HCT116 (cell line): ENCODE measurements around the gene NAPB. TPM values are rescaled to one million over a fixed set of nuclear protein-coding genes. Genes with fewer than 3 reads are reported as not detected.

Source experiments
- ATAC-seq: fragments of 200-7000 bp; cut with Tn5 transposase; 2 replicates; pipeline ENCODE4 v1.9.1; 2020; ENCODE audit warnings: mild to moderate bottlenecking, moderate library complexity
- BruUV-seq: library from RNA; stranded (reverse); fragments of 400-500 nt; replicated peaks from 2 replicates; lab custom pipeline; 2021; lab: Mats Ljungman, UMichigan
- CTCF ChIA-PET: fragments of 300-600 bp; sonication (Branson Sonifier 250); formaldehyde crosslinking; loops from one replicate; lab custom pipeline; 2021; ENCODE audit warnings: antibody characterized with exemption; lab: Charles Lee
- POLR2A ChIA-PET: fragments of 300-600, 350-600 bp; sonication (Branson Sonifier 250); formaldehyde crosslinking; loops from one replicate; lab custom pipeline; 2021; ENCODE audit warnings: antibody characterized with exemption; lab: Charles Lee
- RAD21 ChIA-PET, 2 experiments: fragments of 300-600 bp; sonication (Branson Sonifier 250); formaldehyde crosslinking; loops; one replicate each; lab custom pipeline; 2023; ENCODE audit warnings: low total read pairs in 2 of 2; ENCODE audit not compliant: uncharacterized antibody in 2 of 2, unreplicated experiment in 2 of 2, low non-redundant PET in 1 of 2; lab: Charles Lee
- DNase-seq: peaks from one replicate; pipeline ENCODE4 v3.0.0-alpha.2; 2010; ENCODE audit warnings: low read depth, low spot score
- H2AFZ ChIP-seq: fragments of 200-600 bp; shearing (Covaris generic), sonication (generic); 2 replicates; pipeline ENCODE4 v1.6.1; 2017; ENCODE audit warnings: low read depth, mixed run types, mixed read lengths, antibody characterized with exemption, low read length; ENCODE audit not compliant: poor library complexity, severe bottlenecking
- H3K27ac ChIP-seq: 2 replicates; pipeline ENCODE4 v1.5.1; 2012; ENCODE audit warnings: low read depth, low read length
- H3K27me3 ChIP-seq: fragments of 200-600 bp; sonication (generic); 2 replicates; pipeline ENCODE4 v1.6.1; 2016; ENCODE audit warnings: mixed run types, low read length, mixed read lengths; ENCODE audit not compliant: insufficient read depth
- H3K36me3 ChIP-seq, 2 experiments: fragments of 200-500 bp in 1 of 2; fragments of 200-600 bp in 1 of 2; sonication (Bioruptor generic) in 1 of 2; sonication (generic) in 1 of 2; 2 replicates each; pipeline versions ENCODE4 v1.5.1 to v1.6.1; 2014 to 2016; ENCODE audit warnings: low read length in 2 of 2, inconsistent platforms in 1 of 2, mixed read lengths in 1 of 2, mixed run types in 1 of 2; ENCODE audit not compliant: insufficient read depth in 2 of 2, control insufficient read depth in 1 of 2
- H3K4me1 ChIP-seq, 2 experiments: fragments of 200-600 bp in 1 of 2; sonication (generic) in 1 of 2; 2 replicates each; pipeline versions ENCODE4 v1.5.1 to v1.6.1; 2012 to 2017; ENCODE audit warnings: low read length in 2 of 2, inconsistent platforms in 1 of 2, mild to moderate bottlenecking in 1 of 2, mixed read lengths in 1 of 2, mixed run types in 1 of 2, moderate library complexity in 1 of 2; ENCODE audit not compliant: insufficient read depth in 2 of 2, control insufficient read depth in 1 of 2
- H3K4me2 ChIP-seq: fragments of 200-600 bp; sonication (generic); 2 replicates; pipeline ENCODE4 v1.6.1; 2017; ENCODE audit warnings: mixed run types, low read length, mixed read lengths
- H3K4me3 ChIP-seq, 2 experiments: fragments of 200-600 bp in 1 of 2; sonication (generic) in 1 of 2; replicated peaks in 1 of 2; 2 replicates each; pipeline ENCODE4 v1.5.1; 2011 to 2016; ENCODE audit warnings: low read length in 2 of 2, control low read depth in 1 of 2, low read depth in 1 of 2, mild to moderate bottlenecking in 1 of 2, mixed read lengths in 1 of 2, mixed run types in 1 of 2
- H3K79me2 ChIP-seq: fragments of 200-600 bp; sonication (generic); 2 replicates; pipeline ENCODE4 v1.6.1; 2017; ENCODE audit warnings: mild to moderate bottlenecking, mixed run types, low read length, moderate library complexity, mixed read lengths; ENCODE audit not compliant: insufficient read depth
- H3K9ac ChIP-seq: fragments of 200-600 bp; sonication (generic); 2 replicates; pipeline ENCODE4 v1.6.1; 2016; ENCODE audit warnings: low read length, mixed read lengths
- H3K9me2 ChIP-seq: fragments of 200-600 bp; sonication (generic), shearing (Covaris generic); 2 replicates; pipeline ENCODE4 v1.6.1; 2017; ENCODE audit warnings: mixed run types, mild to moderate bottlenecking, moderate library complexity; ENCODE audit not compliant: insufficient read depth
- H3K9me3 ChIP-seq, 2 experiments: fragments of 200-500 bp in 1 of 2; fragments of 200-600 bp in 1 of 2; sonication (Bioruptor generic) in 1 of 2; sonication (generic) in 1 of 2; 2 replicates each; pipeline ENCODE4 v1.6.1; 2014 to 2017; ENCODE audit warnings: low read length in 2 of 2, mixed read lengths in 2 of 2, inconsistent platforms in 1 of 2, low read depth in 1 of 2, mild to moderate bottlenecking in 1 of 2, mixed run types in 1 of 2, moderate library complexity in 1 of 2; ENCODE audit not compliant: control insufficient read depth in 1 of 2, insufficient read depth in 1 of 2
- H4K20me1 ChIP-seq: fragments of 200-600 bp; sonication (generic), shearing (Covaris generic); 2 replicates; pipeline ENCODE4 v1.6.1; 2017; ENCODE audit warnings: mixed run types, mild to moderate bottlenecking, moderate library complexity; ENCODE audit not compliant: insufficient read depth
- CEBPB ChIP-seq: IDR thresholded peaks from 2 replicates; pipeline ENCODE4 v1.6.1; 2012; ENCODE audit warnings: low read depth
- EZH2phosphoT487 ChIP-seq: fragments of 200-600 bp; IDR thresholded peaks from 2 replicates; pipeline ENCODE4 v1.6.1; 2018; ENCODE audit warnings: antibody characterized with exemption, borderline replicate concordance
- FOSL1 ChIP-seq: IDR thresholded peaks from 2 replicates; pipeline ENCODE4 v1.6.1; 2012; ENCODE audit warnings: low read depth
- JUND ChIP-seq: IDR thresholded peaks from 2 replicates; pipeline ENCODE4 v1.6.1; 2012
- POLR2AphosphoS5 ChIP-seq: IDR thresholded peaks from 2 replicates; pipeline ENCODE4 v1.6.1; 2011; ENCODE audit warnings: mild to moderate bottlenecking, low read depth, low read length, moderate library complexity
- RAD21 ChIP-seq: IDR thresholded peaks from 2 replicates; pipeline ENCODE4 v1.6.1; 2012; ENCODE audit warnings: low read depth, mild to moderate bottlenecking
- REST ChIP-seq: IDR thresholded peaks from 2 replicates; pipeline ENCODE4 v1.6.1; 2012; ENCODE audit warnings: low read depth
- ZFX ChIP-seq: fragments of 450-650 bp; IDR thresholded peaks from 2 replicates; pipeline ENCODE4 v1.6.1; 2017
- ZNF274 ChIP-seq: fragments of 200-500 bp; sonication (Bioruptor generic); IDR thresholded peaks from 2 replicates; pipeline ENCODE4 v1.6.1; 2014; ENCODE audit warnings: mild to moderate bottlenecking, low read depth, low read length, inconsistent platforms
- intact Hi-C: fragments of 100-400 bp; cut with micrococcal nuclease; formaldehyde crosslinking; loops from 2 replicates; pipeline ENCODE4 v1.10.0; 2022
- total RNA-seq: library from RNA; stranded (reverse); gene quantifications from one replicate; pipeline ENCODE4 v1.2.1, GENCODE V29; 2021; ENCODE audit not compliant: unreplicated experiment
- TF ChIP-seq, protein P1 (sequence below): IDR thresholded peaks from 2 replicates; pipeline ENCODE4 v1.6.1; 2012

The NAPB gene
- total RNA-seq, 1 experiment from 2014 or later: 7.9 TPM

DNA sequence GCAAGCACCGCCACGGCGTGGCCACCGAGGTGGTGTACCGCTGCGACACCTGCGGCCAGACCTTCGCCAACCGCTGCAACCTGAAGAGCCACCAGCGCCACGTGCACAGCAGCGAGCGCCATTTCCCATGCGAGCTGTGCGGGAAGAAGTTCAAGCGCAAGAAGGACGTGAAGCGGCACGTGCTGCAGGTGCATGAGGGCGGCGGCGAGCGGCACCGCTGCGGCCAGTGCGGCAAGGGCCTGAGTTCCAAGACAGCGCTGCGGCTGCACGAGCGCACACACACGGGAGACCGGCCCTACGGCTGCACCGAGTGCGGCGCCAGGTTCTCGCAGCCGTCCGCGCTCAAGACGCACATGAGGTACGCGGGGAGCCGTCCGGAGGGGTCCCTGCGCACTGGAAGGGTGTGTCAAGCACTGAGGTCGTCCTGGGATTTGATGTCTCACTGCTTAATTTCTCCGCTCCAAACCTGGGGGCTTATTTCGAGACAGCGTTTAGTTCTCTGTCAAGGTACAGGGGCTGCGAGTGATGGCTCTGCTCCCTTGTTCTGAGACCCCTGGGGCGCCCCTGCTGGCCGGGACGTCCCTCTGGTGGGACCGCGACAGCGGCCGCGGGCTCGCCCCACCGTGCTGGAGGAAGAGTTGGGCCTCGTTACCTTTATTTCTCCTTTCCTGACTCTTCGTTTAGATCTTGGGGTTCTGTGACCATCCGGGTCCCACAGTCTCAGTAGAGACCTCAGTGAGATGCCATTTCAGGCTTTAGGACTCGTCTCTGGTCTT is 55.7 kb downstream of the NAPB start:
- no peak for TF ChIP-seq EZH2phosphoT487
- TF ChIP-seq RAD21: no peak
- no peak for TF ChIP-seq FOSL1
- no peak for TF ChIP-seq JUND
- no peak for TF ChIP-seq ZFX
- TF ChIP-seq, protein P1, sequence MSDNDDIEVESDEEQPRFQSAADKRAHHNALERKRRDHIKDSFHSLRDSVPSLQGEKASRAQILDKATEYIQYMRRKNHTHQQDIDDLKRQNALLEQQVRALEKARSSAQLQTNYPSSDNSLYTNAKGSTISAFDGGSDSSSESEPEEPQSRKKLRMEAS: no peak
- no peak for TF ChIP-seq POLR2AphosphoS5
- no peak for TF ChIP-seq ZNF274
- TF ChIP-seq REST: no peak
- TF ChIP-seq CEBPB: no peak
- TF ChIP-seq, all 23 proteins: peak for 0
- Histone ChIP-seq H3K79me2 (peaks cover 63% of the 10 kb centered on the region), H3K27ac (no peak overlapping the region), H3K9me2 (no peaks in the 10 kb centered on the region), H4K20me1 (no peaks in the 10 kb centered on the region; the same call in 1 of the 2 replicates), H3K9me3 (no peaks in the 10 kb centered on the region), H3K9ac (no peak overlapping the region), H2AFZ (no peak overlapping the region), H3K27me3 (no peaks in the 10 kb centered on the region), H3K36me3 (peaks cover 22 to 23% of the 10 kb centered on the region in 2 experiments; a peak in 2 of 4 replicates), H3K4me1 (peaks cover 11 to 23% of the 10 kb centered on the region in 2 experiments), H3K4me3 (no peak overlapping the region), H3K4me2 (no peak overlapping the region)
- intact Hi-C loops: loop anchor here (10.0 kb wide), 1 partner anchor 49 kb away; no protein-coding TSS in a partner anchor
- DNase-seq (no peak), ATAC-seq (no peak)
- ChIA-PET CTCF (no interaction called here), RAD21 (no interaction called here), POLR2A (no interaction called here)
- no TSS peak for BruUV-seq
